B cell (primary cell): ENCODE data around the gene GRK5.

Experiments used
- EZH2 ChIP-seq: IDR thresholded peaks from 2 replicates; pipeline ENCODE4 v1.6.1; 2012; ENCODE audit warnings: borderline replicate concordance, low read depth, mild to moderate bottlenecking, moderate library complexity, low read length; ENCODE audit not compliant: insufficient read depth, poor library complexity, severe bottlenecking
- TF ChIP-seq, protein P1 (sequence below): fragments of 200-600 bp; IDR thresholded peaks from one replicate; pipeline ENCODE4 v1.8.0; 2022; ENCODE audit warnings: antibody characterized with exemption, mild to moderate bottlenecking

- TF ChIP-seq, protein P1, sequence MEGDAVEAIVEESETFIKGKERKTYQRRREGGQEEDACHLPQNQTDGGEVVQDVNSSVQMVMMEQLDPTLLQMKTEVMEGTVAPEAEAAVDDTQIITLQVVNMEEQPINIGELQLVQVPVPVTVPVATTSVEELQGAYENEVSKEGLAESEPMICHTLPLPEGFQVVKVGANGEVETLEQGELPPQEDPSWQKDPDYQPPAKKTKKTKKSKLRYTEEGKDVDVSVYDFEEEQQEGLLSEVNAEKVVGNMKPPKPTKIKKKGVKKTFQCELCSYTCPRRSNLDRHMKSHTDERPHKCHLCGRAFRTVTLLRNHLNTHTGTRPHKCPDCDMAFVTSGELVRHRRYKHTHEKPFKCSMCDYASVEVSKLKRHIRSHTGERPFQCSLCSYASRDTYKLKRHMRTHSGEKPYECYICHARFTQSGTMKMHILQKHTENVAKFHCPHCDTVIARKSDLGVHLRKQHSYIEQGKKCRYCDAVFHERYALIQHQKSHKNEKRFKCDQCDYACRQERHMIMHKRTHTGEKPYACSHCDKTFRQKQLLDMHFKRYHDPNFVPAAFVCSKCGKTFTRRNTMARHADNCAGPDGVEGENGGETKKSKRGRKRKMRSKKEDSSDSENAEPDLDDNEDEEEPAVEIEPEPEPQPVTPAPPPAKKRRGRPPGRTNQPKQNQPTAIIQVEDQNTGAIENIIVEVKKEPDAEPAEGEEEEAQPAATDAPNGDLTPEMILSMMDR = no peak
- no peak for TF ChIP-seq EZH2
These were observed 134.3 kb downstream of the GRK5 start for GRCh38 chr10:119341459-119342301.
